OCI-LY3 (cell line): Measurements from ENCODE around the gene BOC.

Experiments
- H2AFZ ChIP-seq: fragments of 200-600, 300-600 bp; shearing (Covaris generic); 2 replicates; pipeline ENCODE4 v1.6.0; 2014; ENCODE audit warnings: antibody characterized with exemption, low read depth, low read length
- H3K27ac ChIP-seq: fragments of 200-600, 300-600 bp; sonication (generic); 2 replicates; pipeline ENCODE4 v1.5.1; 2014; ENCODE audit warnings: mild to moderate bottlenecking, low read length, moderate library complexity, mixed read lengths
- H3K27me3 ChIP-seq: fragments of 200-600, 300-600 bp; sonication (generic); 2 replicates; pipeline ENCODE4 v1.6.1; 2014; ENCODE audit warnings: low read depth, low read length, mixed read lengths
- H3K36me3 ChIP-seq: fragments of 200-600, 300-600 bp; sonication (generic); replicated peaks from 2 replicates; pipeline ENCODE3; 2014; ENCODE audit warnings: low read depth, low read length, mixed read lengths
- H3K4me1 ChIP-seq: fragments of 300-600, 200-600 bp; sonication (generic); 2 replicates; pipeline ENCODE4 v1.6.1; 2014; ENCODE audit warnings: low read length, mixed read lengths
- H3K4me2 ChIP-seq: fragments of 200-600, 300-600 bp; sonication (generic); 2 replicates; pipeline ENCODE4 v1.6.1; 2014; ENCODE audit warnings: low read length, mixed read lengths
- H3K4me3 ChIP-seq: fragments of 300-600, 200-600 bp; sonication (generic); 2 replicates; pipeline ENCODE4 v1.5.1; 2014; ENCODE audit warnings: antibody characterized with exemption, mild to moderate bottlenecking, low read length, moderate library complexity
- H3K79me2 ChIP-seq: fragments of 300-600, 200-600 bp; shearing (Covaris generic); 2 replicates; pipeline ENCODE4 v1.6.1; 2014; ENCODE audit warnings: mild to moderate bottlenecking, low read length, mixed read lengths
- H3K9ac ChIP-seq: fragments of 300-600, 200-600 bp; shearing (Covaris generic); 2 replicates; pipeline ENCODE4 v1.6.0; 2014; ENCODE audit warnings: mild to moderate bottlenecking, low read length, moderate library complexity
- H3K9me3 ChIP-seq: fragments of 200-600, 300-600 bp; shearing (Covaris generic); 2 replicates; pipeline ENCODE4 v1.6.1; 2014; ENCODE audit warnings: low read length, mixed read lengths; ENCODE audit not compliant: insufficient read depth
- H4K20me1 ChIP-seq: fragments of 200-600, 300-600 bp; sonication (generic); 2 replicates; pipeline ENCODE4 v1.6.1; 2016; ENCODE audit warnings: low read length, mixed read lengths; ENCODE audit not compliant: insufficient read depth
- EZH2phosphoT487 ChIP-seq: fragments of 200-600 bp; shearing (Covaris generic); IDR thresholded peaks from 2 replicates; pipeline ENCODE4 v1.6.1; 2018; ENCODE audit warnings: antibody characterized with exemption, mixed run types, low read depth
- TF ChIP-seq, protein P1 (sequence below): fragments of 200-600, 300-600 bp; sonication (generic); IDR thresholded peaks from 2 replicates; pipeline ENCODE4 v1.5.1; 2014; ENCODE audit warnings: antibody characterized with exemption, low read length, low read depth

Gene BOC

DNA sequence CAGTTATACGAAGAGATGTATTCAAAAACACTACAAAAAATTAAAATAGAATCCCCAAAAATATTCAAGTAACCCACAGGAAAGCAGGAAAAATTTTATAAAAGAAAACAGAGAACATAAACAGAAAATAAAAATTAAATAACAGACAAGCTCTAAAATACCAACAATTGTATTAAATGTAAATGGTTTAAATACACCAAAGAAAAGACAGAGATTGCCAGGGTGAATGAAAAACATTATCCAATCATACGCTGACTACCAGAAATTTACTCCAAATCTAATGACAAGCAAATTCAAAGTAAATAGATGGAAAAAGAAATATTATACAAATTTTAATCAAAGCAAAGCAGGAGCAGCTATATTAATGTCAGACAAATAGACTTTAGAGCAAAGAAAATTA is 103.6 kb downstream of the BOC start:
- no peaks in the 10 kb centered on the region for H3K79me2 ChIP-seq
- no peak for TF ChIP-seq EZH2phosphoT487
- TF ChIP-seq, protein P1, sequence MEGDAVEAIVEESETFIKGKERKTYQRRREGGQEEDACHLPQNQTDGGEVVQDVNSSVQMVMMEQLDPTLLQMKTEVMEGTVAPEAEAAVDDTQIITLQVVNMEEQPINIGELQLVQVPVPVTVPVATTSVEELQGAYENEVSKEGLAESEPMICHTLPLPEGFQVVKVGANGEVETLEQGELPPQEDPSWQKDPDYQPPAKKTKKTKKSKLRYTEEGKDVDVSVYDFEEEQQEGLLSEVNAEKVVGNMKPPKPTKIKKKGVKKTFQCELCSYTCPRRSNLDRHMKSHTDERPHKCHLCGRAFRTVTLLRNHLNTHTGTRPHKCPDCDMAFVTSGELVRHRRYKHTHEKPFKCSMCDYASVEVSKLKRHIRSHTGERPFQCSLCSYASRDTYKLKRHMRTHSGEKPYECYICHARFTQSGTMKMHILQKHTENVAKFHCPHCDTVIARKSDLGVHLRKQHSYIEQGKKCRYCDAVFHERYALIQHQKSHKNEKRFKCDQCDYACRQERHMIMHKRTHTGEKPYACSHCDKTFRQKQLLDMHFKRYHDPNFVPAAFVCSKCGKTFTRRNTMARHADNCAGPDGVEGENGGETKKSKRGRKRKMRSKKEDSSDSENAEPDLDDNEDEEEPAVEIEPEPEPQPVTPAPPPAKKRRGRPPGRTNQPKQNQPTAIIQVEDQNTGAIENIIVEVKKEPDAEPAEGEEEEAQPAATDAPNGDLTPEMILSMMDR: no peak
- H3K4me2 ChIP-seq: no peak overlapping the region
- H4K20me1 ChIP-seq: no peaks in the 10 kb centered on the region
- no peak overlapping the region for H3K4me3 ChIP-seq
- H3K27me3 ChIP-seq: no peaks in the 10 kb centered on the region
- peaks cover 20% of the 10 kb centered on the region; the same call in 1 of the 2 replicates for H3K9me3 ChIP-seq
- no peaks in the 10 kb centered on the region for H3K4me1 ChIP-seq
- H3K27ac ChIP-seq: no peak overlapping the region
- no peak overlapping the region for H2AFZ ChIP-seq
- H3K36me3 ChIP-seq: peaks cover 18% of the 10 kb centered on the region
- no peak overlapping the region for H3K9ac ChIP-seq

- H3K9ac ChIP-seq: no peak overlapping the region
- peaks cover 4% of the 10 kb centered on the region for H3K36me3 ChIP-seq
- H2AFZ ChIP-seq: no peak overlapping the region
- H3K27me3 ChIP-seq: no peaks in the 10 kb centered on the region
- H3K9me3 ChIP-seq: no peaks in the 10 kb centered on the region
- no peak for TF ChIP-seq EZH2phosphoT487
- TF ChIP-seq, protein P1: no peak
- H4K20me1 ChIP-seq: no peaks in the 10 kb centered on the region
- no peaks in the 10 kb centered on the region for H3K79me2 ChIP-seq
- no peak overlapping the region for H3K4me2 ChIP-seq
- no peaks in the 10 kb centered on the region for H3K4me1 ChIP-seq
- no peak overlapping the region for H3K27ac ChIP-seq
- no peak overlapping the region for H3K4me3 ChIP-seq
Measured at GRCh38 chr3:113329757-113330156, 118.4 kb downstream of the BOC start.

DNA sequence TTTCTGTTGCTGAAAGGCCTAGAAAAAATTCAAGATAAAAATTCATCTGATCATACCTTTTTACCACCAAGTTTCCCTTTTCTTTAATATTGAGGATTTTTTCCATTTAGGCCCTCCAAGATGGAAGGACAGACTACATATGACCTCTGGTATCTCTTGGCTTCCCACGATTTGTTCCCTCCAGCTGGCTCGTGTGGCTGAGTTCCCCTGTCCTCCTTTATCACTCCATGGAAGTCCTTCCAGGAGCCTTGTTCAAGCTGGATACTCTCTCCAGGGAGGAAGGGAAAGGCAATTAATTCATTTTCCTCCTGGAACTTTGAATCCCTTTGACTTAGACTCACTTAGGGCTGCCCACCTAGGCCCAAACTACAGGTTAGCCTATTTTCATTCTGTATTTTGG is 119.4 kb downstream of the BOC start:
- Histone ChIP-seq H2AFZ (no peak overlapping the region), H3K4me3 (no peak overlapping the region), H3K27ac (no peak overlapping the region), H3K27me3 (no peaks in the 10 kb centered on the region), H4K20me1 (no peaks in the 10 kb centered on the region), H3K9me3 (no peaks in the 10 kb centered on the region), H3K4me2 (no peak overlapping the region), H3K9ac (no peak overlapping the region), H3K4me1 (no peaks in the 10 kb centered on the region), H3K79me2 (no peaks in the 10 kb centered on the region), H3K36me3 (peaks cover 2% of the 10 kb centered on the region)
- TF ChIP-seq, protein P1: no peak
- no peak for TF ChIP-seq EZH2phosphoT487

GRCh38 chr3:113331187-113331586 is 119.8 kb downstream of the BOC start:
- Histone ChIP-seq H3K4me1 (no peaks in the 10 kb centered on the region), H3K4me2 (no peak overlapping the region), H3K9me3 (no peaks in the 10 kb centered on the region), H2AFZ (no peak overlapping the region), H3K9ac (no peak overlapping the region), H3K27me3 (no peaks in the 10 kb centered on the region), H3K79me2 (no peaks in the 10 kb centered on the region), H3K36me3 (no peaks in the 10 kb centered on the region), H3K27ac (no peak overlapping the region), H4K20me1 (no peaks in the 10 kb centered on the region), H3K4me3 (no peak overlapping the region)
- no peak for TF ChIP-seq EZH2phosphoT487
- TF ChIP-seq, protein P1: no peak
